ENCODE results near the gene RYR1. TPM values are rescaled to one million over a fixed set of nuclear protein-coding genes. Genes with fewer than 3 reads are reported as not detected.
"Not testable (repeated sequence)": the region's sequence is repeated elsewhere in the genome, so short reads cannot be mapped to it uniquely, and the experiment has no call there.

The RYR1 gene
- total RNA-seq, 1 donor from 2014 or later: 1.3 TPM

DNA sequence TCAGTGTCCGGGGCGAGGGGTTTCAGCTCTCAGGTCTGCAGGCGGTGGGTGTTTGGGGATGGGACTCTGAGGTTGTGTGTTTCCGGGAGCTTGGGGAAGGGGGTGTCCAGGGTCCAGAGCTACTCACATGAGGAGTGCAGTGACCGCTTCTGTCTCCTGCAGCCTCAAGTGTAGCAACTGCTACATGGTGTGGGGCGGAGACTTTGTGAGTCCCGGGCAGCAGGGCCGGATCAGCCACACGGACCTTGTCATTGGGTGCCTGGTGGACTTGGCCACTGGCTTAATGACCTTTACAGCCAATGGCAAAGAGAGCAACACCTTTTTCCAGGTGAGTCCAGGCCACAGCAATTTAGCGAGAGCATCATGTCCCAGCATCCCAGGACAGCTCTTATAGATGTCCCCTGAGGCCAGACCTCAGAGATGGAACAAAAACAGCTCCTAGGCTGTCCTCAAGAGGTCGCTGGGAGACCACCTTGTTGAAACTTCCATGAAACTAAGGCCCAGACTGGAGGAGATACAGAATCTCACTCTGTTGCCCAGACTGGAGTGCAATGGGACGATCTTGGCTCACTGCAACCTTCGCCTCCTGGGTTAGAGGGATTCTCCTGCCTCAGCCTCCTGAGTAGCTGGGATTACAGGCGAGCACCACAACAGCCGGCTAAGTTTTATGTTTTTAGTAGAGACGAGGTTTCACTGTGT is 44.9 kb downstream of the RYR1 start:
- no peak for DNase-seq (ENCODE audit: low spot score)
- intact Hi-C loops (cut with DNase I): no loop called here

DNA sequence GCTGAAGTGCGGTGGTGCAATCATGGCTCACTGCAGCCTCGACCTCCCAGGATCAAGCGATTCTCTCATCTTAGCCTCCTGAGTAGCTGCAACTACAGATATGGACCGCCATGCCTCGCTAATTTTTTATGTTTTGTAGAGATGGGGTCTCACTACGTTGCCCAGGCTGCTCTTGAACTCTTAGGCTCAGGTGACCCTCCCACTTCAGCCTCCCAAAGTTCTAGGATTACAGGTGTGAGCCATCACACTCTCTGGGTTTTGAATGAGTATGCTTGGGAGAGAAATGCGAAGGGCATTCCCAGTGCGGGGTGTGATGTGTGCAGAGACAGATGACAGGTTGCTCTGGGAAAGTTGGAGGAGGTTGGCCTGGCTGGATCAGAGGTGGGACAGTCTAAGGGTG is 49.0 kb downstream of the RYR1 start:
- intact Hi-C loops (cut with DNase I): no loop called here
- DNase-seq (ENCODE audit: low spot score): no peak

DNA sequence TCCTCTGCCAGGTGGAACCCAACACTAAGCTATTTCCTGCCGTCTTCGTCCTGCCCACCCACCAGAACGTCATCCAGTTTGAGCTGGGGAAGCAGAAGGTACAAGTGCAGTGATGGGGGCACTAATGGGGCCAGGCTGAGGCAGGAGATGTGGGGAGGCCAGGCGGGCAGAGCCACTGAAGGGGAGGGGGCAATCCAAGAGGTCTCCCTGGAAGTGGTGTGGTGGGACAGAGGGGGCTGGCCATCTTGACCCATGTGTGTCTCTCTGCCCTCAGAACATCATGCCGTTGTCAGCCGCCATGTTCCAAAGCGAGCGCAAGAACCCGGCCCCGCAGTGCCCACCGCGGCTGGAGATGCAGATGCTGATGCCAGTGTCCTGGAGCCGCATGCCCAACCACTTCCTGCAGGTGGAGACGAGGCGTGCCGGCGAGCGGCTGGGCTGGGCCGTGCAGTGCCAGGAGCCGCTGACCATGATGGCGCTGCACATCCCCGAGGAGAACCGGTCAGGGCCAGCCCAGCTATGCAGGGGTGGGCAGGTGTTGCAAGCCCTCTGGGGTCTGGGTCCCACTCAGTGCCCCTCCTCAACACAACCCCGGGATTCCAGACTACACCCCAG is 49.6 kb downstream of the RYR1 start:
- no peak for DNase-seq (ENCODE audit: low spot score)
- intact Hi-C loops (cut with DNase I): no loop called here

DNA sequence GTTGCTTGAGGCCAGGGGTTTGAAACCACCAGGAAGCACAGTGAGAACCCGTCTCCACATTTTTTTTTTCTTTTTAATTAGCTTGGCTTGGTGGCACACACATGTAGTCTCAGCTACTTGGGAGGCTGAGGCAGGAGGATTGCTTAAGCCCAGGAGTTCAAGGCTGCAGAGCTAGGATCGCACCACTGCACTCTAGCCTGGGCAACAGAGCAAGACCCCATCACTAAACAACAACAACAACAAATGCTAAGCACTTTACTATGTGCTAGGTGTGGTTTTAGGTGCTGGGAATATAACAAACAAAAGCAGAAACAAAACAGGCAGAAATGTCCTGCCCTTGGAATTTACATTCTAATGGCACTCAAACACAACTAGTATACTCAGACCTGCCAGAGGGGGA is 51.3 kb downstream of the RYR1 start:
- intact Hi-C loops (cut with DNase I): no loop called here
- no peak for DNase-seq (ENCODE audit: low spot score)

DNA sequence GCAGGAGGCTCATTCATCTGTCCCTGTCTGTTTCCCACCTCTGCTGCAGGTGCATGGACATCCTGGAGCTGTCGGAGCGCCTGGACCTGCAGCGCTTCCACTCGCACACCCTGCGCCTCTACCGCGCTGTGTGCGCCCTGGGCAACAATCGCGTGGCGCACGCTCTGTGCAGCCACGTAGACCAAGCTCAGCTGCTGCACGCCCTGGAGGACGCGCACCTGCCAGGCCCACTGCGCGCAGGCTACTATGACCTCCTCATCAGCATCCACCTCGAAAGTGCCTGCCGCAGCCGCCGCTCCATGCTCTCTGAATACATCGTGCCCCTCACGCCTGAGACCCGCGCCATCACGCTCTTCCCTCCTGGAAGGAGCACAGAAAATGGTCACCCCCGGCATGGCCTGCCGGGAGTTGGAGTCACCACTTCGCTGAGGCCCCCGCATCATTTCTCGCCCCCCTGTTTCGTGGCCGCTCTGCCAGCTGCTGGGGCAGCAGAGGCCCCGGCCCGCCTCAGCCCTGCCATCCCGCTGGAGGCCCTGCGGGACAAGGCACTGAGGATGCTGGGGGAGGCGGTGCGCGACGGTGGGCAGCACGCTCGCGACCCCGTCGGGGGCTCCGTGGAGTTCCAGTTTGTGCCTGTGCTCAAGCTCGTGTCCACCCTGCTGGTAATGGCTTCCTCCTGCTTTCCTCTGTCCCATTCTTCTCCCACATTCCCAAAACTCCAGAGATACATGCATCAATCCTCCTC is 52.2 kb downstream of the RYR1 start:
- no peak for DNase-seq (ENCODE audit: low spot score)
- intact Hi-C loops (cut with DNase I): no loop called here

DNA sequence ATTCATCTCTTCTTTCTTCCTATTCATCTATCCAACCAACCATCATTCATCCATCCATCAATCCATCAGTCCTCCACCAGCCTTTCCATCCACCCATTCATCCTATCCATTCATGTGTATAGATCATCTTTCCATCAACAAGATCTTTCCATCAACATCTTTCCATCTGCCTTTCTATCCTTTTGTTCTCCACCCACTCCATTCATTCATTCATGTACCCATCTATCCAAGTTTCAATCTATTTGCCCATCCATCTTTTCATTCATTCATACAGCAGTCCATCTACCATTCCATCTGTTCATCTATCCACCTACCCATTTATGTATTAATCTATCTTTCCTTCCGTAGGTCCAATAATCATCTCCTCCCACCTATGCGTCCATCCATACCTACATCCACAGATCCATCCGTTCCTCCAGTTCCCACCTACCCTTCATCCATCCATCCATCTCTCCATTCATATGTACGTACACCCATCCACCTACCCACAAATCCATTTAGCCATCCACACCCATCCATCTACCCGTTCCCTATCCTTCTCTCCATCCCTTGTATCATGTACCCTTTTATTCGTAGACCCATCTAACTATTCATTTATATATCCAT is 53.3 kb downstream of the RYR1 start:
- no peak for DNase-seq (ENCODE audit: low spot score)
- intact Hi-C loops (cut with DNase I): no loop called here

DNA sequence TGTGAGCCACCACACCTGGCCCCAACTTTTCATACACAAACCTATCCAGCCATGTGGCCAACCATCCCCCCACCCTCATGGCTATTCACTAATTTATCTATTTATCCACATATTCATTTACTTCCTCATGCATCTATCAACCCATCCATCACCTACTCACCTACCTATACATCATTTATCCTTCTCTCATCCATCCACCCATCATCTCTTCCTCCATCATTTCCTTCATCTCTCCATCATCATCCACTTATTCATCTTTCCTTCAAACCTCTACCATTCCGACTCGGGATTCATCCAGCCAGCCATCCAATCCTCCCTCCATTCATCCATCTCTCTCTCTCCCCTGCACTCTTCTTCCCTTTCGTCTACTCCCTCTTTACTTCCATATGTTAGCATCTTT is 54.6 kb downstream of the RYR1 start:
- intact Hi-C loops (cut with DNase I): no loop called here
- DNase-seq (ENCODE audit: low spot score): no peak

DNA sequence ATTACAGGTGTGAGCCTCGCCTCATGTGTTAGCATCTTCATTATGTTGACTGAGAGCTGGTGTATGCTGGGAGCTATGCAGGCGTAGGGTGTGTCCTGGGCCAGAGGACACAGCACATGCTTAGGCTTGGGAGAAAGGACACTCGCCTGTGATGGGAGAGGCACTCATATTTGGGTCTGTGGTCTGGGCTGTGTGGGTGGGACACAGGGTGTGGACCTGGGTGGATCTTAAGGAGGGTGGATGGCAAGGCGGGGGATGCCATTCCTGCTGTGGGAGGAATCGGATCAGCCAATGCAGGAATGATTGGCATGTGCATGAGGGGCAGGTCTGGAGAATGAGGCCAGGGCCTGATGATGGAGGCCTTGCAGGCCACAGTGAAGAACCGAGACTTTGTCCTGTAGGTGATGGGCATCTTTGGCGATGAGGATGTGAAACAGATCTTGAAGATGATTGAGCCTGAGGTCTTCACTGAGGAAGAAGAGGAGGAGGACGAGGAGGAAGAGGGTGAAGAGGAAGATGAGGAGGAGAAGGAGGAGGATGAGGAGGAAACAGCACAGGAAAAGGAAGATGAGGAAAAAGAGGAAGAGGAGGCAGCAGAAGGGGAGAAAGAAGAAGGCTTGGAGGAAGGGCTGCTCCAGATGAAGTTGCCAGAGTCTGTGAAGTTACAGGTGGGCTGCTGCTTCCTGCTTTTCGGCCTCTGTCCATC is 55.4 kb downstream of the RYR1 start:
- intact Hi-C loops (cut with DNase I): no loop called here
- no peak for DNase-seq (ENCODE audit: low spot score)

DNA sequence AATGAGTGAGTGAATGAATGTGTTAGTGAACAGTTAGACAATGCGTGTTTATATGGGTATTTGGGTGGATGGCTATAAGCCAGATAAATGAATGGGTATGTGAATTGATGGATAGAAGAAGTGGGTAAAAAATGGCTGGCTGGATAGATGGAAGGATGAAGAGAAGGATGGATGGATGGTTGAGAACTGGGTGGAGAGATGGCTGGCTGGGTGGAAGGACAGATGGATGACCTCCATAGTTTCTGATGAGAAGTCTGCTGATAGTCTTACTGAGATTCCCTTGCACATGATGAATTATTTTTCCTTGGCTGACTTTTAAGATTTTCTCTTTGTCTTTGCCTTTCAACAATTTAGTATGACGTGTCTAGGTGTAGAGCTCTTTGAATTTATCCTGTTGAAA is 57.4 kb downstream of the RYR1 start:
- no peak for DNase-seq (ENCODE audit: low spot score)
- intact Hi-C loops (cut with DNase I): no loop called here

DNA sequence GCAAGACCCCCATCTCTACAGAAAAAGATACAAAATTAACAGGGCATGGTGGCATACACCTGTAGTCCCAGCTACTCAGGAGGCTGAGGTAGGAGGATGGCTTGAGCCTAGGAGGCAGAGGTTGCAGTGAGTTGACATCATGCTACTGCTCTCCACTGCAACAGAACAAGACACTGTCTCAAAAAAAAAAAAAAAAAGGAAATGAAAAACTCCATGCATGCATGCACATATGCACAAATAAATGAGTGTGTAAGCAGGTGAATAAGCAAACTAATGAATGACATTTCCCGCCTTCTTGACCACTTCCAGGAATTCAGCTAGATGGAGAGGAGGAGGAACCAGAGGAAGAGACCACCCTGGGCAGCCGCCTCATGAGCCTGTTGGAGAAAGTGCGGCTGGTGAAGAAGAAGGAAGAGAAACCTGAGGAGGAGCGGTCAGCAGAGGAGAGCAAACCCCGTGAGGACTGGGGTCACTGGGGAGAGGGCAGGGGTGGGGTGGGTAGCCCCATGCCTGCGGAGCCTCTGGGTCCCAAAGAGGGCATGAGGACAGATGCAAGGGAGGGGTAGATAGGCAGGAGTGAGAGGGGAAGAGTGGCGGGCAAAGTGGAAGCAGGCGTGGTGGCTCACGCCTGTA is 58.8 kb downstream of the RYR1 start:
- no peak for DNase-seq (ENCODE audit: low spot score)
- intact Hi-C loops (cut with DNase I): no loop called here

DNA sequence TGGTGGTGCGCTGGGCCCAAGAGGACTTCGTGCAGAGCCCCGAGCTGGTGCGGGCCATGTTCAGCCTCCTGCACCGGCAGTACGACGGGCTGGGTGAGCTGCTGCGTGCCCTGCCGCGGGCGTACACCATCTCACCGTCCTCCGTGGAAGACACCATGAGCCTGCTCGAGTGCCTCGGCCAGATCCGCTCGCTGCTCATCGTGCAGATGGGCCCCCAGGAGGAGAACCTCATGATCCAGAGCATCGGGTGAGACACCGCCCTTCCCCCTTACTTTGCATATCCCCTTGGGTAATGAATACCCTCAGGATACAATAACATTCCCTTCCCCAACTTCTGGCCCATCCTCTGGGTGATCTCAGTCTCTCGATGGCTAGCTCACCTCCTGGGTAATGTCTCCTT is 60.9 kb downstream of the RYR1 start:
- intact Hi-C loops (cut with DNase I): no loop called here
- no peak for DNase-seq (ENCODE audit: low spot score)

DNA sequence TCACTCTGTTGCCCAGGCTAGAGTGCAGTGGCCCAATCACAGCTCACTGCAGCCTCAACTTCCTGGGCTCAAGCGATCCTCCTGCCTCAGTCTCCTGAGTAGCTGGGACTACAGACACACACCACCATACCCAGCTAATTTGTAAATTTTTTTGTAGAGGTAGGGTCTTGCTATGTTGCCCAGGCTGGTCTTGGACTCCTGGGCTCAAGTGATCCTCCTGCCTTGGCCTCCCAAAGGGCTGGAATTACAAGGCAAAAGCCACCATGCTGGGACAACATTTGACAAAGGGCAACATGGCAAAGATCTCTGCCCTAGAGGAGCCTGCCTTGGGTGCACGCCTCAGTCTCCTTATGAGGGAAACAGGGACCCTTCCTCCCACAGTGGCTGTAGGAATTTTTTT is 61.9 kb downstream of the RYR1 start:
- DNase-seq (ENCODE audit: low spot score); intact Hi-C loops (cut with DNase I): not testable (repeated sequence)

DNA sequence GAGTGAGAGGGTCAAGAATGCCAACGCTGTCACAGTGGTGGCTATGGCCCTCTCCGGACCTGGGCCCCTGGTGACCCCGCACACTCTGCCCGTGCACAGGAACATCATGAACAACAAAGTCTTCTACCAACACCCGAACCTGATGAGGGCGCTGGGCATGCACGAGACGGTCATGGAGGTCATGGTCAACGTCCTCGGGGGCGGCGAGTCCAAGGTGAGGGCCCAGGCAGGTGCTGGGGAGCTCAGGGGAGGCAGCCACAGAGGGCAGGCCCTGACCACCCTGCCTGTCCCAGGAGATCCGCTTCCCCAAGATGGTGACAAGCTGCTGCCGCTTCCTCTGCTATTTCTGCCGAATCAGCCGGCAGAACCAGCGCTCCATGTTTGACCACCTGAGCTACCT is 62.6 kb downstream of the RYR1 start:
- intact Hi-C loops (cut with DNase I): no loop called here
- no peak for DNase-seq (ENCODE audit: low spot score)

DNA sequence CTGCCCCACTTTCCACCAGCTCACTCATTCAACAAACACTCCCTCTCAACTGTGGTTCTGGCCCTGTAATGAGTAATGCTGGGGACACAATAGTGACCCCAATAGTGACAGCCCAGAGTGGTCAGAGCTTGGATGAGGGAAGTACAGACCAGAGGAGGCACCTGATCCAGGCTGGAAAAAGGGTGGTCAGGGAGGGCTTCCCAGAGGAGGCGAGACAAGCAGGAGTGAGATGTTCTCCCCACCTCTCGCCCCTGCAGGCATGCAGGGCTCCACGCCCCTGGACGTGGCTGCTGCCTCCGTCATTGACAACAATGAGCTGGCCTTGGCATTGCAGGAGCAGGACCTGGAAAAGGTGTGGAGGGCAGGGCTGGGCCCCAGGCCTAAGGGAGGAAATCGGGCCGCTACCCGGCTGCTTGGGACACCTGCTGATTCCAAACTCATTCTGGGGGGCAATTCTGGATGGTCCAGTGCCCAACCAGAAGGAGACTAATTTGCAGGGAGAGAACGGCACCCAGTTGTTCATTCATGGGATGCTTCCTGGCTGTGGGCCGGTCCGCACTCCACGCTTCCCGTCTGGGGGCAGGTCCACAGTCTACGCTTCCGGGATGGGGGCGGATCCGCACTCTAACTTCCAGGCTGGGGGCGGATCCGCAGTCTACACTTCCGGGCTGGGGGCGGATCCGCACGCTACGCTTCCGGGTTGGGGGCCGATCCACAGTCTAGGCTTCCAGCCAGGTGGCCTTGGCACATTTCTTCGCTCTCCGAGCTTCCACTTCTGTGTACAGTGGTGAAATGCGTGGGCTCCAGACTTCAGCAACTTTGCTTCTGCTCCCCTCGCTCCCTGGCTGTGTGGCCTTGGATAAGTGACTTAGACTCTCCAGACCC is 63.4 kb downstream of the RYR1 start:
- intact Hi-C loops (cut with DNase I): no loop called here
- DNase-seq (ENCODE audit: low spot score): no peak

DNA sequence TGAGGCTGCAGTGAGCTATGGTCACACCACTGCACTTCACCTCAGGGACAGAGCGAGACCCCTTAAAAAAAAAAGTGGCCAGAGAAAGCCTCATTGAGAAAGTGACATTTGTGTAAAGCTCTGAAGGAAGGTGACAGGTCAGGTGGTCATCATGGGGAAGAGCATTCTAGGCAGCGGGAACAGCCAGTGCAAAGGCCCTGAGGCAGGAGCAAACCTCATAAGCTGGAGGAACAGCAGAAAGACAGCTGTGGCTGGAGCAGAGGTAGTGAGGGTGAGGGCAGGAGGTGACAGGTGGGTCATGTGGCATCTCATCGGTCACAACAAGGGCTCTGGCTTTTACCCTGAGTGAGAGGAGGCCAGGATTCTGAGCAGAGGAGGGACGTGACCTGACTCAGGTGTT is 64.4 kb downstream of the RYR1 start:
- DNase-seq (ENCODE audit: low spot score): no peak
- intact Hi-C loops (cut with DNase I): no loop called here

DNA sequence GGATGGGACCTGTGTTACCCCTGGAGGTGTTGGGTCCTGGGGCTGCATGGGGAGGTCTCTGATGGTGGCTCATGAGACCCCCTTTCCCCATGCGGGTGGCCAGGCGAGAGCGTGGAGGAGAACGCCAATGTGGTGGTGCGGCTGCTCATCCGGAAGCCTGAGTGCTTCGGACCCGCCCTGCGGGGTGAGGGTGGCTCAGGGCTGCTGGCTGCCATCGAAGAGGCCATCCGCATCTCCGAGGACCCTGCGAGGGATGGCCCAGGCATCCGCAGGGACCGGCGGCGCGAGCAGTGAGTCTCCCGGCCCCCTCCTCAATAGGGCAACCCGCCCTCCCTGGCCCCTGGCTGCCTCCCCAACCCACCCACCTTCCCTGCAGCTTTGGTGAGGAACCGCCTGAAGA is 66.0 kb downstream of the RYR1 start:
- DNase-seq (ENCODE audit: low spot score): no peak
- intact Hi-C loops (cut with DNase I): no loop called here

DNA sequence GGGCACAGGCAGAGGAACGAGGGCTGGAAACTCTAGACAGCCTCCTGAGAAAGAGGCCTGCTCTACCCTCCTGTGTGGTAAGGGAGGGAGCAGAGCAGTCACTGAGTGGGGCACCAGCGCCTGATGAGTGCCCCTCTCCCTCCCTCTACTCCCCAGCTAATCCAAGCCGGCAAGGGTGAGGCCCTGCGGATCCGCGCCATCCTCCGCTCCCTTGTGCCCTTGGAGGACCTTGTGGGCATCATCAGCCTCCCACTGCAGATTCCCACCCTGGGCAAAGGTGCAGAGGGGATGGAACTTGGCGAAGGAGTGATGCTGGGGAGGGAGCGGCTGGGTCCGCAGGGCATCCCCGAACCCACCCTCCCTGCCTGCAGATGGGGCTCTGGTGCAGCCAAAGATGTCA is 67.0 kb downstream of the RYR1 start:
- no peak for DNase-seq (ENCODE audit: low spot score)
- intact Hi-C loops (cut with DNase I): no loop called here

DNA sequence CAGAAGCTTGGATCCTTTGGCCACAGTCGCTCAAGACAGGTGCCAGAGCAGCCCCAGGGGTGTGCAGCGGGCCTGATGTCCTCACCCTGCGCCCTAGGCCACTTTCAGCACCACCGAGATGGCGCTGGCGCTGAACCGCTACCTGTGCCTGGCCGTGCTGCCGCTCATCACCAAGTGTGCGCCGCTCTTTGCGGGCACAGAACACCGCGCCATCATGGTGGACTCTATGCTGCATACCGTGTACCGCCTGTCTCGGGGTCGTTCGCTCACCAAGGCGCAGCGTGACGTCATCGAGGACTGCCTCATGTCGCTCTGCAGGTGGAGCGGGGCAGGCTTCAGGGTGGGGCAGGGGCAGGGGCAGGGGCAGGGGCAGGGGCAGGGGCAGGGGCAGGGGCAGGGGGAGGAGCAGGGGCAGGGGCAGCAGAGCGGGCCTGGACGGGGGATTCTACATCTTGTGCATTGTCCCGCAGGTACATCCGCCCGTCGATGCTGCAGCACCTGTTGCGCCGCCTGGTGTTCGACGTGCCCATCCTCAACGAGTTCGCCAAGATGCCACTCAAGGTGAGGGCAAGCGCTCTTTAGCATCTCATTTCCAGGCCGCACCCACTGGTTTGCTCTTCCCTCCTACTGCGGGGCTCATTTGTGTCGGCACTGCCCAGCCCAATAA is 69.1 kb downstream of the RYR1 start:
- intact Hi-C loops (cut with DNase I): no loop called here
- no peak for DNase-seq (ENCODE audit: low spot score)

All from cardiac septum (tissue), 1 donor.